Measurements from ENCODE around the gene BCAS3.

GRCh38 chr17:60671482-60671881 is 6.2 kb upstream of the BCAS3 start:
- TF ChIP-seq EZH2phosphoT487 (IDR thresholded peaks at IDR 0.05; ENCODE audit: low read depth) = no peak
- TF ChIP-seq CTCF (IDR thresholded peaks at IDR 0.05; ENCODE audit: low read depth, low read length) = no peak

All from OCI-LY3 (cell line).